Sciatic nerve (tissue), 2 donors: ENCODE results near the gene TTPAL. TPM values are rescaled to one million over a fixed set of nuclear protein-coding genes. Genes with fewer than 3 reads are reported as not detected.

ENCODE experiments used
- ATAC-seq: fragments of 200-7000 bp; cut with Tn5 transposase; one replicate; pipeline ENCODE4 v1.9.1; 2020; ENCODE audit warnings: mild to moderate bottlenecking, moderate library complexity
- DNase-seq: peaks from one replicate; pipeline ENCODE4 v3.0.0-alpha.2; 2020; ENCODE audit warnings: low spot score
- intact Hi-C: fragments of 100-400 bp; cut with DNase I; formaldehyde crosslinking; loops from one replicate; pipeline ENCODE4 v1.14.2; 2022
- total RNA-seq: library from RNA; stranded (reverse); fragmentation: NEBNext Ultra II Directional; extraction: Animal tissue kit (Norgen Biotek cat#: 25700); gene quantifications from one replicate; pipeline ENCODE4 v1.2.1, GENCODE V29; 2021
- donor health status: DM: no; HTN: no; CAD: no.
- donor health status: DM: no; HTN: no; CAD: no.

TTPAL gene
- total RNA-seq, 1 donor from 2014 or later = 8.5 TPM

DNA sequence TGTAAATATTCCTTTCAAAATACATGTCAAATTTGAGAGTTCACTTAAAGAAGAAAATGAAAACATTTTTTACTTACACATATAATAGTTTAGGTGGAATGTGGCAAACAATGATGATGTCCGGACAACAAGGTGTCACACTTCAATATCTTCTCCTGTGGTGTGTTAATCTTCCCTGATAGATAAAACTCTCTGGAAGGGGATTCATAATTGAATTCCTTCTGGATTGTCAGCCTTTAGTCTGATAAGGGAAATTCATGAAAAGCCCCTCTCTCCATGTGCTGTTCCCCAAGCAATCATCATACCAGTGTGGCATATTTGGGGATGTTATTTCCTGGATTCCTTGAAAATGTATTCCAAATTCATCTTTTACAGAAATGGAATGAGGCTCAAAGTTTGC, 47.2 kb downstream of the TTPAL start:
- DNase-seq (no peak), ATAC-seq (no peak)
- intact Hi-C loops = no loop called here

DNA sequence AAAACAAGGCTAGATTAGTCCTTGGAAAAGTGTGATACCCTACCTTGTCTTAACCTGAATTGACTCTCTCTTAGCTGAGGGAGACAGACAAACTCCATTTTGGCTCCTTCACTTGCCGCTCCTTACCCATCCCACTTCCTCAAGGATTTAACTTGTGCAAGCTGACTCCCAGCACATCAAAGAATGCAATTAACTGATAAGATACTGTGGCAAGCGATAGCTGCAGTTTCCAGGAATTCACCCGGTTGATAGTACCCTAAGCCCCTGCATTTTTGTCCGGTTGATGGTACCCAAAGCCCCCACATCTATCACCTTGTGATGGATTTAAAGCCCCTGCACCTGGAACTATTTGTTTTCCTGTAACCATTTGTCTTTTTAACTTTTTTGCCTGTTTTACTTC, 48.1 kb downstream of the TTPAL start:
- DNase-seq (no peak), ATAC-seq (no peak)
- intact Hi-C loops = no loop called here

DNA sequence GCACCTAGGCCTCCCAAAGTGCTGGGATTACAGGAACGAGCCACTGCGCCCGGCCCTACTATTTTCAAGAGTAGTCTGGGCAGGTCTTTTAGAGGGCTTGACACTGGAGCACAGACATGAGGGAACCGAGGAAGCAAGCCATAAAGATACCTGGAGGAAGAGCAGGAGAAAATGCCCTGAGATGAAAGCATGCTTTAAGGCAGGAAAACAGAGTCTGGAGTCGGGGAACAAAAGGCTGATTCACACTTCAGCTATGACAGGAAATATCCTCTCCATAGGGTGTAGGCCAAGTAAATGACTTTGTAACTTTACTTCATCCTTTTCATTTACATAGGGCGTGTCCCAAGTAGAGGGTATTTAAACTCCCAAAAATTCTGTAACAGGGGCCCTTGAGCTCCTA, 50.5 kb downstream of the TTPAL start:
- no peak for ATAC-seq
- no peak for DNase-seq
- intact Hi-C loops = no loop called here

DNA sequence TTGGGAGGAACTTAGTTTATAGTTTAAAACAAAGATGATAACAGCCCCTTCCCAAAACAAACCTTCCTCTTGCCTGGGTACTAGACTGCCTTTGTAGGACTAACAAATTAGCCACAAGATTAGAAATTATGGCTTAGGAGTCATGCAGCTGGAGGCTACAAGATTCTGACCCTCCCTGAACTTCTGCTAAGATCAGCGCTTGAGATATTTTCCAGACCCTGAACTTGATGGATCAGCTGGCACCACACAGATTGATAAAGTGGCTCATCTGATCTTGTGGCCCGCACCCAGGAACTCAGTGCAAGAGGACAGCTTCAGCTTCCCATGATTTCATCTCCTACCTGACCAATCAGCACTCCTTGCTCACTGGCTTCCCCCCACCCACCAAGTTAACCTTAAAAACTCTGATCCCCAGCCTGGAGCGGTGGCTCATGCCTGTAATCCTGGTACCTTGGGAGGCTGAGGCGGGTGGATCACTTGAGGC, 52.1 kb downstream of the TTPAL start:
- ATAC-seq = no peak
- intact Hi-C loops = no loop called here

GRCh38 chr20:44528309-44528708, 52.6 kb downstream of the TTPAL start:
- ATAC-seq = no peak
- intact Hi-C loops = no loop called here
- no peak for DNase-seq

More for the DNA sequence above, 52.1 kb downstream of the TTPAL start:
- no peak for DNase-seq

GRCh38 chr20:44532259-44532980, 56.7 kb downstream of the TTPAL start:
- no peak for DNase-seq
- intact Hi-C loops = loop anchor here (10.0 kb wide), 1 partner anchor 72 kb away; no protein-coding TSS in a partner anchor
- peak; percentile 32 for ATAC-seq

DNA sequence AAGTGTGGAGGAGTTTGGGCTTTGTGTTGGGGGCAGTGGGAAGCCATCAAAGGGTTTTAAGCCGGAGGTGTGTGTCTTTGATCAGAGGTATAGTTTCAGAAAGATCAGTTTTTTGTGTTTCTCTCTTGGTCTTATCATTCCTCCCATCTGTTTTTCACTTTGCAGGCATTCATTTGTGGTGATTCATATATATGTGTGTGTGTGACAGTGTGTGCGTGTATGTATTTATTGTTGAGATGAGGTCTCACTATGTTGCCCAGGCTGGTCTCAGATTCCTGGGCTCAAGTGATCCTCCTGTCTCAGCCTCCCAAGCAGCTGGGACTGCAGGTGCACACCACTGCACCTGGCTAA, 57.3 kb downstream of the TTPAL start:
- ATAC-seq (no peak), DNase-seq (no peak)
- intact Hi-C loops = loop anchor here (10.0 kb wide), 1 partner anchor 72 kb away; no protein-coding TSS in a partner anchor

DNA sequence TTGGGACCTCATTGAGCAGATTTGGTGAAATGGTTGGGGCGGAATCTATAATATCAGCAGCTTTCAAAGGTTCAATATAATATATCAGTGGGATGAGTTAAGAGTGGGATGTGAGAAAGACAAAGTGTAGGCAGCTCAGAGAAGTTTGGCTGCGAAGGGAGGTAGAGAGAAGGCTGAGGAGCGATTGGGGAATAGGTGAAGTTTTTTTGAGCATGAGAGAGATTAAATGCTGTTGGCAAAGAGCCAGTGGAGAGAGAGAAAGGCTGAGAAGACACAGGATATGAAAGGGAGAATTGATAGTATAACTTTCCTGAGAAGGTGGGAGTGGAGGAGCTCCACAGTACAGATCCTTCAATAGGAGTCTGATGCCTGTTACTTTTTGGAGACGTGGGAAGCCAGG, 58.3 kb downstream of the TTPAL start:
- intact Hi-C loops = loop anchor here (10.0 kb wide), 1 partner anchor 71 kb away; no protein-coding TSS in a partner anchor
- DNase-seq (no peak), ATAC-seq (no peak)

- DNase-seq (no peak), ATAC-seq (no peak)
- intact Hi-C loops = loop anchor here (10.0 kb wide), 1 partner anchor 69 kb away; no protein-coding TSS in a partner anchor
These were observed 60.5 kb downstream of the TTPAL start for GRCh38 chr20:44536175-44536574.

- DNase-seq (no peak), ATAC-seq (no peak)
- intact Hi-C loops = loop anchor here (10.0 kb wide), 1 partner anchor 67 kb away; no protein-coding TSS in a partner anchor
These were observed 62.3 kb downstream of the TTPAL start for GRCh38 chr20:44537993-44538392.

- no peak for DNase-seq
- no peak for ATAC-seq
- intact Hi-C loops = no loop called here
These were observed 65.2 kb downstream of the TTPAL start for GRCh38 chr20:44540834-44541233.

DNA sequence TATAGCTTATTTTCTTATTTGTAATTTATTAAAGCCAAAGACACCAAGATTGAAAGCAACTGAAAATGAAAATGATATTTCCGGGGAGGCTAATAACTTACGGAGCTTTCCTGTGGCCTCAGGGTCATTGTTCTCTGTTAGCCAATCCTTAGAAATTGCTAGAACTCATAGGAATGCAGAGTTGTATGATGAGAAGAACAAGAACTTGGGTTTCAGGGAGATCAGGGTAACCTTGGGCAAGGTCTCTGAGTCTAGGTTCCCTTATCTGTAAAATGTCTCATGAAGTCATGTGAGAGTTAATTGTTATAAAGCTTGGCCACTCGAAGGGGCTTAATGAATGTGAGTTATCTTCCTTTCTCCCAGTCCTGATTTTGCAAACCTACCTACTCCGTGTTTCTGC, 66.3 kb downstream of the TTPAL start:
- intact Hi-C loops = no loop called here
- no peak for ATAC-seq
- no peak for DNase-seq

GRCh38 chr20:44542890-44543289, 67.2 kb downstream of the TTPAL start:
- ATAC-seq (no peak), DNase-seq (no peak)
- intact Hi-C loops = no loop called here

DNA sequence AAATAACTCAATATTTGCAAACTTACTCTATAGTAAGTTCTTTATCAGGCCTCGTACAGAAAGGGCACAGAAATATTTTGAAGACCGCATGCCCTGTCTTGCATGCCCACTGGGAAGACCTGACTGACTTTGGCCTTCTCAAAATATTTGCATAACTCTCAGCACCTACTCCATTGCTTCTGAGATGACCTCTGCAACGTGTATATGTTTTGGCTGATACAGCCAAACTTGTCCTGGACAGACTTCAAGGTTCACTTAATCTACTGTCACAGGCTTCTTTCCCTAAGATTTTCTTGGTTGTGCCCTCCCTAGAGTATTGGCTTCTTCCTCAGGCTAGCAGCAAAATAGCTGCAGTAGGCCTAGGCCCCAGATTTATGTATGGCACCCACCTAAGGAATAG, 67.7 kb downstream of the TTPAL start:
- DNase-seq = no peak
- intact Hi-C loops = no loop called here
- ATAC-seq = no peak

Other genes starting within 250 kb of the TTPAL start
- gene GDAP1L1, start 228.6 kb upstream of the TTPAL start, total RNA-seq = not detected
- 7.5 TPM for gene FITM2, start 164.7 kb upstream of the TTPAL start, total RNA-seq
- gene R3HDML, start 138.8 kb upstream of the TTPAL start, total RNA-seq = not detected
- gene HNF4A, start 120.2 kb upstream of the TTPAL start, total RNA-seq = not detected
- 114 TPM for gene SERINC3, start 46.2 kb downstream of the TTPAL start, total RNA-seq
- 38.2 TPM for gene PKIG, start 106.7 kb downstream of the TTPAL start, total RNA-seq
- gene ADA, start 175.8 kb downstream of the TTPAL start, total RNA-seq = 7.7 TPM
- gene CCN5, start 239.5 kb downstream of the TTPAL start, total RNA-seq = 147 TPM